Glutamatergic neuron (in vitro differentiated cells): ENCODE data around the gene RFPL1. TPM values are rescaled to one million over a fixed set of nuclear protein-coding genes. Genes with fewer than 3 reads are reported as not detected.
A peak's percentile ranks its signal among the peaks of the same experiment; 100 is the strongest.
"Not testable (repeated sequence)": the region's sequence is repeated elsewhere in the genome, so short reads cannot be mapped to it uniquely, and the experiment has no call there.

ENCODE experiments used
- DNase-seq: peaks from one replicate; pipeline ENCODE4 v3.0.0; 2022
- H3K27ac Mint-ChIP-seq: one replicate; pipeline ENCODE4 v1.8.0; 2020; ENCODE audit warnings: mild to moderate bottlenecking, mixed read lengths, inconsistent platforms; ENCODE audit not compliant: unreplicated experiment
- H3K27me3 Mint-ChIP-seq: one replicate; pipeline ENCODE4 v1.8.0; 2020; ENCODE audit warnings: mild to moderate bottlenecking, moderate library complexity, mixed read lengths, inconsistent platforms; ENCODE audit not compliant: unreplicated experiment
- H3K36me3 Mint-ChIP-seq: one replicate; pipeline ENCODE4 v1.8.0; 2020; ENCODE audit warnings: mild to moderate bottlenecking, mixed read lengths, inconsistent platforms; ENCODE audit not compliant: unreplicated experiment
- H3K4me1 Mint-ChIP-seq: one replicate; pipeline ENCODE4 v1.8.0; 2020; ENCODE audit warnings: mild to moderate bottlenecking, low read depth, mixed read lengths, inconsistent platforms; ENCODE audit not compliant: unreplicated experiment
- H3K4me3 Mint-ChIP-seq: one replicate; pipeline ENCODE4 v1.8.0; 2020; ENCODE audit warnings: mild to moderate bottlenecking, mixed read lengths, inconsistent platforms; ENCODE audit not compliant: unreplicated experiment
- H3K9me3 Mint-ChIP-seq: one replicate; pipeline ENCODE4 v1.8.0; 2020; ENCODE audit warnings: mild to moderate bottlenecking, moderate library complexity, mixed read lengths, inconsistent platforms; ENCODE audit not compliant: unreplicated experiment
- total RNA-seq: library from RNA; stranded (reverse); fragmentation: NEBNext Ultra II Directional; extraction: Animal tissue kit (Norgen Biotek cat#: 25700); gene quantifications from one replicate; pipeline ENCODE4 v1.2.1, GENCODE V29; 2021; ENCODE audit not compliant: unreplicated experiment
- TF ChIP-seq, protein P1 (sequence below): fragments of 200-600 bp; sonication (generic); IDR thresholded peaks from one replicate; pipeline ENCODE4 v1.5.0; 2021; ENCODE audit not compliant: partially characterized antibody, unreplicated experiment

Gene RFPL1
- total RNA-seq, 1 donor from 2014 or later, result not detected

- Mint-ChIP-seq H3K27ac (no peak overlapping the region), H3K4me3 (no peak overlapping the region), H3K27me3 (peaks cover 2% of the 10 kb centered on the region), H3K4me1 (peaks cover 2% of the 10 kb centered on the region), H3K36me3 (no peaks in the 10 kb centered on the region), H3K9me3 (peaks cover 1% of the 10 kb centered on the region)
- TF ChIP-seq, protein P1, sequence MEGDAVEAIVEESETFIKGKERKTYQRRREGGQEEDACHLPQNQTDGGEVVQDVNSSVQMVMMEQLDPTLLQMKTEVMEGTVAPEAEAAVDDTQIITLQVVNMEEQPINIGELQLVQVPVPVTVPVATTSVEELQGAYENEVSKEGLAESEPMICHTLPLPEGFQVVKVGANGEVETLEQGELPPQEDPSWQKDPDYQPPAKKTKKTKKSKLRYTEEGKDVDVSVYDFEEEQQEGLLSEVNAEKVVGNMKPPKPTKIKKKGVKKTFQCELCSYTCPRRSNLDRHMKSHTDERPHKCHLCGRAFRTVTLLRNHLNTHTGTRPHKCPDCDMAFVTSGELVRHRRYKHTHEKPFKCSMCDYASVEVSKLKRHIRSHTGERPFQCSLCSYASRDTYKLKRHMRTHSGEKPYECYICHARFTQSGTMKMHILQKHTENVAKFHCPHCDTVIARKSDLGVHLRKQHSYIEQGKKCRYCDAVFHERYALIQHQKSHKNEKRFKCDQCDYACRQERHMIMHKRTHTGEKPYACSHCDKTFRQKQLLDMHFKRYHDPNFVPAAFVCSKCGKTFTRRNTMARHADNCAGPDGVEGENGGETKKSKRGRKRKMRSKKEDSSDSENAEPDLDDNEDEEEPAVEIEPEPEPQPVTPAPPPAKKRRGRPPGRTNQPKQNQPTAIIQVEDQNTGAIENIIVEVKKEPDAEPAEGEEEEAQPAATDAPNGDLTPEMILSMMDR, result peak; percentile 57
- peak; percentile 77 for DNase-seq
Measured at GRCh38 chr22:29394931-29395581, 43.3 kb upstream of the RFPL1 start.

DNA sequence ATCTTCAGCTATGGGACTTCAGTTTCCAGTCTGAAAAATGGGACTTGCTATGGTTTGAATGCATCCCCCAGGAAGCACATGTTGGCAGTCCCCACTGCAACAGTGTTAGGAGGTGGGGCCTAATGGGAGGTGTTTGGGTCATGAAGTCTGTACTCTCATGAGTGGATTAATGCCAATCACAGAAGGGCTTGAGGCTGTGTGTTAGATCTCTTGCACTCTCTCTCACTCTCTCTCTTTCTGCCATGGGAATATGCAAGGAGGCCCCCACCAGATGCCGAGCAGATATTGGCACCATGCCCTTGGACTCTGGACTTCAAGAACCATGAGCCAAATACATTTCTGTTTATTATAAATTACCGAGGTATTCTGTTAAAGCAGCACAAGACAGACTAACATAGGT is 42.3 kb upstream of the RFPL1 start:
- Mint-ChIP-seq H3K9me3 (peaks cover 3% of the 10 kb centered on the region), H3K27ac (no peak overlapping the region), H3K4me3 (no peak overlapping the region), H3K27me3 (peaks cover 2% of the 10 kb centered on the region), H3K4me1 (peaks cover 2% of the 10 kb centered on the region), H3K36me3 (no peaks in the 10 kb centered on the region)
- TF ChIP-seq, protein P1, result no peak
- DNase-seq, result no peak

GRCh38 chr22:29397791-29398190 is 40.6 kb upstream of the RFPL1 start:
- Mint-ChIP-seq H3K36me3 (no peaks in the 10 kb centered on the region), H3K27me3 (peaks cover 2% of the 10 kb centered on the region)
- DNase-seq, result no peak

DNA sequence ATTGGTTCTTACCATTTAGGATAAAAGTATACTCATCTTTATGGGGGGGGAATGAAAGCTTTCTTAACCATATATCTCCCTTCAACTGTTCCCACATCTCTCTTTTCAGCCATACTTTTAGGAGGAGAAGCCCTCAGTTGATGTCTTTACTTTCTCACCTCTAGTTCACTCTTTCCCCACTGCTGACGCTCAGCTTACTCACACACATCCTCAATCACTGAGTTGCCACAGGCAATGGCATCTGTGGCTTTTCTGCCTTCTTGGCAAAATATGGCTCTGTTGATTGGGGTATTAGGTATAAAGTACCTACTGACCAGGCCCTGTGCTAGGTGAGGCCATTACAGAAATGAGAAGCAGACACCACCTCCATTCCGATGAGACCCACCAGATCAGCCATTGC is 37.8 kb upstream of the RFPL1 start:
- no peak overlapping the region for H3K27ac Mint-ChIP-seq
- no peak for DNase-seq
- H3K4me1 Mint-ChIP-seq, result no peaks in the 10 kb centered on the region
- H3K36me3 Mint-ChIP-seq, result no peaks in the 10 kb centered on the region
- H3K27me3 Mint-ChIP-seq, result no peaks in the 10 kb centered on the region
- peaks cover 3% of the 10 kb centered on the region for H3K9me3 Mint-ChIP-seq
- TF ChIP-seq, protein P1, result no peak
- no peak overlapping the region for H3K4me3 Mint-ChIP-seq

More at GRCh38 chr22:29397791-29398190, 40.6 kb upstream of the RFPL1 start:
- Mint-ChIP-seq H3K4me1 (peaks cover 2% of the 10 kb centered on the region), H3K9me3 (peaks cover 3% of the 10 kb centered on the region), H3K4me3 (no peak overlapping the region), H3K27ac (no peak overlapping the region)
- TF ChIP-seq, protein P1, result no peak

- not testable (repeated sequence) for H3K9me3 Mint-ChIP-seq, DNase-seq, H3K4me1 Mint-ChIP-seq, H3K36me3 Mint-ChIP-seq, H3K27me3 Mint-ChIP-seq, H3K27ac Mint-ChIP-seq, H3K4me3 Mint-ChIP-seq
Measured at GRCh38 chr22:29401538-29401937, 36.8 kb upstream of the RFPL1 start.
